Progenitor cell of endocrine pancreas (in vitro differentiated cells): Measurements from ENCODE around the gene EIF4EBP2. TPM values are rescaled to one million over a fixed set of nuclear protein-coding genes. Genes with fewer than 3 reads are reported as not detected.

Experiments used
- DNase-seq: peaks from one replicate; pipeline ENCODE4 v3.0.0; 2021; ENCODE audit warnings: low spot score; ENCODE audit not compliant: unreplicated experiment
- H3K27ac Mint-ChIP-seq: 2 replicates; pipeline ENCODE4 v1.8.0; 2021; ENCODE audit warnings: mild to moderate bottlenecking, moderate library complexity, mixed read lengths
- H3K27me3 Mint-ChIP-seq: 2 replicates; pipeline ENCODE4 v1.8.0; 2021; ENCODE audit warnings: mixed read lengths
- H3K36me3 Mint-ChIP-seq: 2 replicates; pipeline ENCODE4 v1.8.0; 2022; ENCODE audit warnings: mixed read lengths; ENCODE audit not compliant: insufficient read depth
- H3K4me1 Mint-ChIP-seq: 2 replicates; pipeline ENCODE4 v1.8.0; 2021; ENCODE audit warnings: low read depth, mixed read lengths
- H3K4me3 Mint-ChIP-seq: 2 replicates; pipeline ENCODE4 v1.8.0; 2021; ENCODE audit warnings: low read depth, mild to moderate bottlenecking, moderate library complexity, mixed read lengths
- H3K9me3 Mint-ChIP-seq: 2 replicates; pipeline ENCODE4 v1.8.0; 2021; ENCODE audit warnings: low read depth, mixed read lengths
- CTCF ChIP-seq: fragments of 200-600 bp; sonication (generic); IDR thresholded peaks from one replicate; pipeline ENCODE4 v1.5.0; 2021; ENCODE audit warnings: antibody characterized with exemption, mild to moderate bottlenecking; ENCODE audit not compliant: unreplicated experiment
- total RNA-seq: library from RNA; stranded (reverse); gene quantifications from 2 replicates; pipeline ENCODE4 v1.2.1, GENCODE V29; 2021

Gene EIF4EBP2
- total RNA-seq, 1 donor from 2014 or later, result 101 TPM

GRCh38 chr10:70359017-70359550 is 44.9 kb upstream of the EIF4EBP2 start:
- Mint-ChIP-seq H3K4me3 (no peak overlapping the region), H3K27ac (no peak overlapping the region), H3K36me3 (no peaks in the 10 kb centered on the region), H3K9me3 (no peaks in the 10 kb centered on the region), H3K4me1 (no peaks in the 10 kb centered on the region), H3K27me3 (no peaks in the 10 kb centered on the region)
- no peak for DNase-seq
- no peak for TF ChIP-seq CTCF

- H3K9me3 Mint-ChIP-seq, result no peaks in the 10 kb centered on the region
Observed at GRCh38 chr10:70360215-70360614, 43.7 kb upstream of the EIF4EBP2 start.

GRCh38 chr10:70362328-70362727 is 41.6 kb upstream of the EIF4EBP2 start:
- H3K9me3 Mint-ChIP-seq, result no peaks in the 10 kb centered on the region
- H3K36me3 Mint-ChIP-seq, result peaks cover 2% of the 10 kb centered on the region
- H3K27ac Mint-ChIP-seq, result no peak overlapping the region
- peaks cover 3% of the 10 kb centered on the region for H3K4me1 Mint-ChIP-seq
- TF ChIP-seq CTCF, result no peak
- H3K4me3 Mint-ChIP-seq, result no peak overlapping the region
- no peak for DNase-seq
- no peaks in the 10 kb centered on the region for H3K27me3 Mint-ChIP-seq

More at GRCh38 chr10:70360215-70360614, 43.7 kb upstream of the EIF4EBP2 start:
- no peak for DNase-seq
- Mint-ChIP-seq H3K4me1 (peaks cover 3% of the 10 kb centered on the region), H3K27me3 (no peaks in the 10 kb centered on the region), H3K27ac (no peak overlapping the region), H3K36me3 (peaks cover 2% of the 10 kb centered on the region), H3K4me3 (no peak overlapping the region)
- TF ChIP-seq CTCF, result no peak

- peaks cover 2% of the 10 kb centered on the region for H3K36me3 Mint-ChIP-seq
- no peaks in the 10 kb centered on the region for H3K27me3 Mint-ChIP-seq
- peaks cover 3% of the 10 kb centered on the region for H3K4me1 Mint-ChIP-seq
- no peak for DNase-seq
- TF ChIP-seq CTCF, result no peak
- H3K27ac Mint-ChIP-seq, result no peak overlapping the region
- no peaks in the 10 kb centered on the region for H3K9me3 Mint-ChIP-seq
- no peak overlapping the region for H3K4me3 Mint-ChIP-seq
Observed at GRCh38 chr10:70363292-70363691, 40.7 kb upstream of the EIF4EBP2 start.

- Mint-ChIP-seq H3K4me1 (peaks cover 4% of the 10 kb centered on the region), H3K9me3 (no peaks in the 10 kb centered on the region), H3K4me3 (no peak overlapping the region), H3K36me3 (peaks cover 2% of the 10 kb centered on the region), H3K27me3 (no peaks in the 10 kb centered on the region), H3K27ac (no peak overlapping the region)
- peak; percentile 85 for DNase-seq
- TF ChIP-seq CTCF, result peak; percentile 93
Observed at GRCh38 chr10:70363971-70364771, 39.8 kb upstream of the EIF4EBP2 start.
